Motor neuron (in vitro differentiated cells): ENCODE measurements around the gene ERICH2. TPM values are rescaled to one million over a fixed set of nuclear protein-coding genes. Genes with fewer than 3 reads are reported as not detected.

Experiments used
- ATAC-seq, 8 experiments: fragments of 200-7000 bp; cut with Tn5 transposase; replicated peaks in 6 of 8; 2 replicates each; pipeline ENCODE4 v1.8.0; 2021; ENCODE audit warnings: mild to moderate bottlenecking in 8 of 8, moderate library complexity in 8 of 8
- H3K27ac ChIP-seq, 2 donors: fragments of 250-450 bp; sonication (Bioruptor Pico); 2 replicates each; pipeline ENCODE4 v1.9.0; 2021; ENCODE audit warnings: antibody characterized with exemption in 2 of 2, mild to moderate bottlenecking in 2 of 2, moderate library complexity in 1 of 2
- H3K4me1 ChIP-seq, 2 donors: fragments of 250-450 bp; sonication (Bioruptor Pico); replicated peaks in 1 of 2; 2 replicates each; pipeline ENCODE4 v1.6.1; 2021; ENCODE audit warnings: antibody characterized with exemption in 2 of 2, mild to moderate bottlenecking in 2 of 2, moderate library complexity in 1 of 2
- H3K4me3 ChIP-seq, 5 donors: fragments of 250-450 bp; sonication (Bioruptor Pico); 2 replicates each; pipeline ENCODE4 v1.9.0; 2021; ENCODE audit warnings: antibody characterized with exemption in 5 of 5, mild to moderate bottlenecking in 5 of 5, moderate library complexity in 4 of 5
- WGBS, 10 experiments: fragments of 450-650 bp; shearing (Covaris generic); methylation state at CpG; one replicate each; pipeline ENCODE4 v1.0.0; 2022; 5-methylcytosine and 5-hydroxymethylcytosine counted together
- in situ Hi-C, 9 experiments: fragments of 400-800 bp; cut with MboI; loops; one replicate each; pipeline ENCODE4 v1.15.0; 2021; ENCODE audit warnings: low sequenced_read_pairs in 9 of 9, low pct_unique_long_range_greater_than_20kb in 2 of 9; ENCODE audit not compliant: unreplicated experiment in 9 of 9
- total RNA-seq, 8 experiments: library from RNA; unstranded; fragments of 300-600 nt; gene quantifications; 2 replicates each; pipeline versions ENCODE4 v1.2.3 to v1.2.4, GENCODE V29; 2022

The ERICH2 gene
- total RNA-seq, 8 experiments from 2014 or later: 0.96 to 11.7 (median 1.8) TPM; not detected in 3

DNA sequence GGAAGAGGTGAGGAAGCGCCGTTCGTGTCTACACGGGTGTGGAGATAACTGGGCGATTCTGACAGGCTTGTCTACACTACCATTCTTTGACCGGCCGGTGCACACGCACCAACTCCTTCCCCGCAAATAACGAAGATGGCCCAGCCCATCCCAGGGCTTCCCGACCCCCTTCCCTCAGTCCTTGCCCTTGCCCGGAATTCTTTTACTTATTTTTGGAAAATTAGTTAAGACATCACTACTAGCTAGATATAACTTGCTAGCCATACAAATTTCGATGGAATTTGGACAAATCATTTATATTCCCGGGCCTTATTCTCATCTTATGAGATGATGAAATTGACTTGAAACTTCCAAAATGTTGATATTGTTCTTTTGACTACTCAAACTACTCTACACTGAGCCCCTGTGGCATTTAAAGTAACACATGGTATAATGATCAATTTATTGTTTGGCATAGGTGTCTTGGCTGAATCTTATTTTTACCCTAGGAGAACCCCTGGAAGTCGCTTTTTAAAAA, 1.3 kb downstream of the ERICH2 start:
- WGBS, 10 experiments: 5 to 47% (median 19%) methylated on average over 2 to 9 of the region's 15 CpGs
- Histone ChIP-seq H3K27ac (peak overlapping the region in 1 of 2 donors; percentile 49), H3K4me3 (peak overlapping the region; percentile 49 to 80 (median 50)), H3K4me1 (peaks cover 0 to 8% of the 10 kb centered on the region in 2 donors)
- in situ Hi-C loops: no loop called here
- ATAC-seq: no peak

DNA sequence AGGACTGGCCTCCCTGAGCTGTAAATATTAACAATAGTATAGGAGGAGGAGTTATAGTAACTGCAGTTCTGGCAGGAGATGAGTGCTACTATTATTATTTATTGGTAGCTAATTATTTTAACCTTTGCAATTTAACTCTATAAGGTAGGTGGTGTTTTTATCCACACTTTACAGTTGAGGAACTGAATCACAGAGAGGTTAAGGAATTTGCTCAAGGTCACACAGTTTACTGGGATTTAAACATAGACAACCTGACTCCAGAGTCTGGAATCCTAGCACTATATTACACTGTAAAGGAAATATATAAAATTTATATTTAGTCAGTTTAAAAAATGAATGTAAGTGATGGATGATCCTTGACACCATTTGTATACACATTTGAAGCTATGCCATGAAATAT, 2.1 kb downstream of the ERICH2 start:
- H3K27ac ChIP-seq: no peak overlapping the region
- peaks cover 0 to 8% of the 10 kb centered on the region in 2 donors for H3K4me1 ChIP-seq
- ATAC-seq: no peak
- peak overlapping the region in 3 of 5 donors; percentile 49 to 67 (median 50) for H3K4me3 ChIP-seq
- in situ Hi-C loops: no loop called here

DNA sequence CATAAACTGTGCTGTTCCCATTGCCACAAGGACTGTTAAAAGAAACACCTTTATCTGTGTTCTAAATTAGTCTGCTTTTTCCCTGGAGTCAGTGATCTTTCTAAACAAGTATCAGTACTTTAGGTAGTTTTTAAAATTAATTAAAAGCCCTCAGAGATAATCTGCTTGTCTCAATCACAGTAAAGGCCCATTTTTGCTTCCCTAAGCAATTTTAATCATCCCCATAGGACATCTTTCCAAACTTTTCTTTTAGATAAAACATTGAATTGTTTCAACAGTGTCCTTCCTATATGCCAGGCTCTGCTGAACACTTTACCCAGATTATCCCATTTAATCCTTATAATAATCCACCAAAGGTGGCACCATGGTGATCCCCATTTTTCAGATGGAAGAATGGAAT, 3.9 kb downstream of the ERICH2 start:
- H3K4me1 ChIP-seq: peaks cover 0 to 8% of the 10 kb centered on the region in 2 donors
- H3K27ac ChIP-seq: no peak overlapping the region
- no peak for ATAC-seq
- H3K4me3 ChIP-seq: no peak overlapping the region
- in situ Hi-C loops: no loop called here

DNA sequence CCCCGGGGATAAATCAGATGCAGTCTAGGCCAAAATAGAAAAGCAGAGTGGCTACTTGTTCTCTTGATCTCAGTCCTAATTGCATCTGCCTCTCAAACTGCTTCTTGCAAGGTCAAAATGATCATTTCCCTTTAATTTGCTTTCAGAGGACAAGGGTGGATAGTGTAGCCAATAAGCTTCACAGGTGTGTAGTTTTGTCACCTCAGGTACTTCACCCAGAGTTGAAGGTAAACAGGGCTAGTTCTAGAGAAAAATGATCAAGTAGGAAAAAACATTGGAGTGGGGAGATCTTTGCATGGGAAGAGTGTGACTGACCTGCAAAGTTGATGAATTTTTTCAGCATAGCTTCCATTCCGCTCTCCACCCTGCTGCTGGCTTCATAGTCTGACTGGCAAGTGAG, 8.7 kb downstream of the ERICH2 start:
- in situ Hi-C loops: no loop called here
- H3K4me3 ChIP-seq: no peak overlapping the region
- ATAC-seq: no peak
- no peaks in the 10 kb centered on the region for H3K4me1 ChIP-seq
- 0 to 100% (median 68%) methylated on average over 1 to 2 of the region's 2 CpGs for WGBS, 10 experiments
- H3K27ac ChIP-seq: no peak overlapping the region

DNA sequence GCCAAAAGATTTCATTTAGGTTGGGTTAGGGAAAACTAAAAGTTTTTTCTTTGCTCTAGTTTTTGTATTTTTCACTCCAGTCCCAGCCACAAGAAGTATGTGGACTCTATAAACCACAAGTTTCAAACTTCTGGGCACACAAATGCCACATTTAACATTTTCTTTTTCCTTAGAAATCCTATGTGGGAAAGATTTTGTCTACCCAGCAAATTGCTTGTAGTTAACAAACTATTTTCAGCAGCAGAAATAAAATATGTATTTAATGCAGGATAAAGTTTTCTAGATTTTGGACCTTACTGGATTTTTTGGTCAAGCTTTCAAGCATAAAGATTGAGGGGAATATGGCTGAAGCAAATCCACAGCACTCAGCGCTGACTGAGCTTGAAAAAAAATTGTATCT, 9.1 kb downstream of the ERICH2 start:
- 64 to 100% (median 100%) methylated on average over 1 of the region's 1 CpG for WGBS, 10 experiments
- no peaks in the 10 kb centered on the region for H3K4me1 ChIP-seq
- no peak for ATAC-seq
- H3K27ac ChIP-seq: no peak overlapping the region
- no peak overlapping the region for H3K4me3 ChIP-seq
- in situ Hi-C loops: no loop called here

DNA sequence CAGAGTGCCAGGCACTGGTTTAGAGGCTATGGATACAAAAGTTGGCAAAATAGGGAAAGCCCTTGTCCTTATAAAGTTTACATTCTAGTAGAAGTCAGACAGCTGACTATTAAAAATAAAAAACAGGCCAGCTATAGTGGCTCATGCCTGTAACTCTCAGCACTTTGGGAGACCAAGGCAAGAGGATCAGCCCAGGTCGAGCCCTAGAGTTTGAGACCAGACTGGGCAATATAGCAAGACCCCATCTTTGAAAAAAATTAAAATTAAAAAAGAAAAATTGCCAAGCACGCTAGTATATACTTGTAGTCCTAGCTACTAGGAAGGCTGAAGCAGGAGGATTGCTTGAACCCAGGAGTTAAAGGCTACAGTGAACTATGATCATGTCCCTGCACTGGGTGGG, 12.5 kb downstream of the ERICH2 start:
- in situ Hi-C loops: no loop called here
- no peak for ATAC-seq
- no peak overlapping the region for H3K27ac ChIP-seq
- H3K4me1 ChIP-seq: no peaks in the 10 kb centered on the region
- H3K4me3 ChIP-seq: no peak overlapping the region
- WGBS, 10 experiments: 33 to 100% (median 88%) methylated on average over 1 to 2 of the region's 2 CpGs

DNA sequence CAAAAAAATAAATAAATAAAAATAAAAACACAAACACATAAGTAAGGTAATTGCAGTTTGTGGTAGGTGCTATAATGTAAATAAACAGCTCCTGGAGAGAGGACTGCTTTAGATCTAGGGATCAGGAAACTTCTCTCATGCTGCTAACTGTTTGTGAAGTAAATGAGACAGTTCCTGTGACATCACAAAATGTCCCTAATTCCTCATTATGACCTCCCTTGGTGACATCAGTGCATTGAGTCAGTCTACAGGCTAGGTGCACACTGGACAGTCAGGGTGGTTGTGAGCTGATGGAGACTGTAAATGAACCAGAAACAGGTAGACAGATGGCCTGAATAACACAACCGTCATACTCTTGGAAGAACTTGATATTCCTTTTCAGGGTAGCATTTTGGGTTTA, 13.4 kb downstream of the ERICH2 start:
- no peaks in the 10 kb centered on the region for H3K4me1 ChIP-seq
- no peak overlapping the region for H3K4me3 ChIP-seq
- no peak overlapping the region for H3K27ac ChIP-seq
- in situ Hi-C loops: no loop called here
- WGBS, 10 experiments: 71 to 100% (median 86%) methylated on average over 1 of the region's 1 CpG; no CpG with 5 or more reads in 3 of the 10 experiments
- ATAC-seq: no peak

DNA sequence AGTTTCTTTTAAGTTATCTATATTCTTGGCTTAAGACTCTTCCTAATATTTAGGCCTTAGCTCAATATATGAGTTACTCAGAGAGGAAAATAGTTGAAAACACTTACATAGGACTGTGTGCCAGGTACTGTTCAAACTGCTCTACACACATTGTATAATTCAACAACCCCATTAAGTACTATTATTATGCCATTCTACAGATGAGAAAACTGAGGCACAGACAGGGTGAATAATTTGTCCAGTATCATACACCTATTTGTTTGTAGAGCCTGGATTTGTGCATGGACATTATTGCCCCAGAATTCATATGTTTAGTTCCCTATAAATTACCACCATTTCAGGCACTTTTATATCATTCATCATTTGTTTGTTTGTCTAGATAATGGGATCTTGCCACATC, 28.8 kb downstream of the ERICH2 start:
- no peak overlapping the region for H3K27ac ChIP-seq
- ATAC-seq: no peak
- in situ Hi-C loops: no loop called here
- no peaks in the 10 kb centered on the region for H3K4me1 ChIP-seq
- H3K4me3 ChIP-seq: no peak overlapping the region

DNA sequence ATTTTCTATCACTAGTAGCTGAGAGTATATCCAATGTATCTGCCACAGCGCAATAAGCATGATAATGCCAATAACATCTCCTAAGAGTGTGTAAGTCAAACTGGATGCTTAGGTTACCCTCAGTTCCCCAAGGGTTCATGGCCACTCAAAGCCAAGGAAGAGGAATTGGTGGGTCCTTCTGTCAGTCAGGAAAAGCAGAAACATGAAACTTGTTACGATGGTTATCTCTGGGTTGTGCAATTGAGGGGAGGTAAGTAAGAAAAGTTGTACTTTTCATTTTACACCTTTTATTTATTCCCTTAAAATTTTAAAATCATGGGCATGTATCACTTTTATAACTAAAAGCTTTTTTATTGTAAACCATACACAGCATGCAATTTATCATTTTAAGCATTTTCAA, 36.4 kb downstream of the ERICH2 start:
- in situ Hi-C loops: loop anchor here in 5 of 9 experiments (25.0 kb wide), 5 partner anchors 394 to 1344 kb away; no protein-coding TSS in a partner anchor
- 65 to 100% (median 95%) methylated on average over 1 to 2 of the region's 2 CpGs; no CpG with 5 or more reads in 2 of the 10 experiments for WGBS, 10 experiments
- no peak overlapping the region for H3K27ac ChIP-seq
- no peak for ATAC-seq
- no peak overlapping the region for H3K4me3 ChIP-seq
- H3K4me1 ChIP-seq: no peaks in the 10 kb centered on the region

DNA sequence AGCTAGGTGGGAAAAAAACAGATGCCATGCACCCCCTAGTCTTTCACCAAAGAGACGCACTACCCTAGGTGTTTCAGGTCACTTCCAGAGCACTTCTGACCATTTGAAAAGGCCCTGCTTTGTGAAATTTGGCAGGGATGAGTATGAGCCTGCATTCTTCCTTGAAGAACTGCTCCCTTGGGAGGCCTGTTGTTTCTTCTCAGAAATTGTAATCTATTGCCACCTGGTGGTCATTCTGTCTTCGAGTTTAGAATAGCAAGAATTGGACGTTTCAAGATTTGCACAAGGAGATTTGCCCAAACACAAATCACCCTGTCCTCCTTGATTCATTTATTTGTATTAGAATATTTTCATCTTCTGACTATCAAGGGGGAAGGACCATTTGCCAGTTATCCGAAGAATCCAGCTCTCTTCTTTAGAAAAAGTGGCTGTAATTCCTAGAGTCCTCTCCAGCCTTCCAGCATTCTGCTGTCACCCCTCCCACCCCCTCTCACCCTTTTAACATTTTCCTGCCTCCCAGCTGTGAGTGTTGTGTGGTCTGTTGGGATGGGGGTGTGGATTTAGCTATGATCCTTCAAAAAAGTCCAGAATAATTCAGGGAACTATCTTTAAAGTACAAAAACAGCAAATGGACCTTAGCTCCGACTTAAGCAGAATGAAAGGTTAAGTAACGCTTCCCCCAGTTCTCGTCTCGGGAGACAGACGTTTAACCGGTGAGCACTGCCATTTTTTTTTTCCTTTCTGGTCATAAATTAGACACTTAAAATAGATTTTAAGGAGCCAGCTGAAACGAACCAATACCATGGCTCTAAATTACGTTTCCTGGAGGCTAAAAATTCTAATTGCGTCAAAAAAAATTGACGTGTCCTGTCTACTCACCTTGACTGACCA, 42.8 kb downstream of the ERICH2 start:
- peak overlapping the region in 3 of 5 donors; percentile 2 to 47 (median 3) for H3K4me3 ChIP-seq
- in situ Hi-C loops: loop anchor here (10.0 to 25.0 kb wide), 8 partner anchors 401 to 1351 kb away; no protein-coding TSS in a partner anchor
- no peak overlapping the region for H3K27ac ChIP-seq
- peaks cover 8 to 12% of the 10 kb centered on the region in 2 donors for H3K4me1 ChIP-seq
- 0 to 10% (median 3%) methylated on average over 2 to 10 of the region's 14 CpGs; no CpG with 5 or more reads in 1 of the 10 experiments for WGBS, 10 experiments
- ATAC-seq: peak in 3 of 8 experiments; percentile 11 to 17 (median 17)

DNA sequence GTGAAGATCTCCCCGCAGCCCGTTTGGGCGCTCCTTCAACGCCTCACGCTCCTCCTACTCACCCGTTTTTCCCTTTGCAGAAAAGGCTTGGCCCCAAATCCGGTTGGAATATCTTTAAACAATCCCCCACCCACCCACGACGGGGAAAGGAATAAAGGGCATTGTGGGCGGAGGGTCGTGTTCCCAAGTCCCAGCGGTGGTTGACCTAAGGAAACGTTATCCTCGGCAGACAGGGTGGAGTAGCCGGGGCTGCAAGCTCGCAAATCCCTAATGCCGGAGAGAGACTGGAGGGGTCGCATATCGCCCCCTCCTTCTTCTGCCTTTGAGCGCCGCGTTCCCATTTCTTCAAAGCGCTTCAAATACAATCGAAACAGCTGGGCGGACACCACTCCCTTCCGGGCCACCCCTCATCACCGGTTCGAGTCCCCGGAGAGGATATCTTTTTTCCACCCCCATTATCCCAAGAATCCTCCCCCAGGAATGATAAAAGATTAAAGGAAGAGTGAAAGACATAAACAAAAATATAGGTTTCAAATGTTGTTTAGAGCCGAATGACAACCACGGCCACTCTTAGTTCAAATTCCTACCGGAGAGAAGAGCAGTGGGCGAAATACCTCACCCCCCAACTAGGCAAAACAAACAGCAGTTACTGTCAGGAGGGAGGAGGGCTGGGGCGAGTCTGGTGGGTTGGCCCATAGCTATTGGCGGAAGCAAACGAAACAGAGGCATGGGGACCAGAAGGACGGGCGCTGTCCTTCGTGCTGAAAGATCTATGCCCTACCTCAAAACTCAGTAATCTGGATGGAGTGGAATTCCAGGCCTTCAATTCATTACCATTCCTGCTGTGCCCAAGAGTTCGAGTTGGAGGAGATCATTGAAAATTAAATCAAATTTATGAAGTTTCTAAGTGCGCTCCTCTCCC, 43.7 kb downstream of the ERICH2 start:
- WGBS, 10 experiments: 0 to 25% (median 5%) methylated on average over 4 to 22 of the region's 41 CpGs
- peak in 3 of 8 experiments; percentile 4 to 23 (median 7) for ATAC-seq
- Histone ChIP-seq H3K27ac (no peak overlapping the region), H3K4me3 (peak overlapping the region in 3 of 5 donors; percentile 2 to 47 (median 3)), H3K4me1 (peaks cover 8 to 12% of the 10 kb centered on the region in 2 donors)
- in situ Hi-C loops: loop anchor here (10.0 to 25.0 kb wide), 8 partner anchors 402 to 1352 kb away; no protein-coding TSS in a partner anchor

DNA sequence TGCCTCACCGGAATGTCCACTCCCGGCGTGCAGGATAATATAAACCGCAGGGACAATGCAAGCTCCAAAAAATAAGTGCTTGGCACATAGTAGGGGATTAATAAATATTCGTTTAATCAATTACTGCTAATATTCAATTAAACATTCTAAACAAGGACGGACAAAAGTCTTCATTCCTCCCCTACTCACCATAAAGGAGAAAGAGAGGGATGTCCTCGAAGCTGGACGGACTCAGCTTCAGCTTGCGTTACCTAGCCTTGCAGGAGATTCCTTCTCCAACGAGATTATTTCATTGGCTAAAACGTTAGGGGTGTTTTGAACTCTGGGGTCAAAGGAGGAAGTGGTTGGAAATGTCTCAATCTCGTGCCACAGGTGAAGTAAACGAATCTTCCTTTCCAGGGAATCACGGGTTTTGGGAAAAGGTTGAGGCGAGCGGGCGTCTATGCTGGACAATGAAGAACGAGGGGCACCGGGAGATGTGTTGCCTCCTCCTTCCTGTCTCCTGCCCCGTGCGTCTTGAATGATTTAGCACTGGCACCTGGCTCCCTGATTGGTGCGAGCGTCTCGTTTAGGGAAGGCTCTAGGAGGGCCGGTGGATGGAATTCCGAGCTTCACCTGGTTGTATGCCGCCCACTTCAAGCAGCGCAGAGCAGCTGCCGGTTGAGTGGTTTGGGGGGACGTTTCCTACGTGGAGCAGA, 44.5 kb downstream of the ERICH2 start:
- peaks cover 8 to 12% of the 10 kb centered on the region in 2 donors for H3K4me1 ChIP-seq
- H3K27ac ChIP-seq: no peak overlapping the region
- H3K4me3 ChIP-seq: peak overlapping the region in 2 of 5 donors; percentile 47 to 62
- WGBS, 10 experiments: 14 to 62% (median 20%) methylated on average over 4 to 19 of the region's 31 CpGs
- no peak for ATAC-seq
- in situ Hi-C loops: loop anchor here (10.0 to 25.0 kb wide), 8 partner anchors 402 to 1352 kb away; no protein-coding TSS in a partner anchor
